ENCODE measurements around the gene LTV1. TPM values are rescaled to one million over a fixed set of nuclear protein-coding genes. Genes with fewer than 3 reads are reported as not detected.

Gene LTV1
- polyA plus RNA-seq, 1 experiment, result 10.2 TPM

DNA sequence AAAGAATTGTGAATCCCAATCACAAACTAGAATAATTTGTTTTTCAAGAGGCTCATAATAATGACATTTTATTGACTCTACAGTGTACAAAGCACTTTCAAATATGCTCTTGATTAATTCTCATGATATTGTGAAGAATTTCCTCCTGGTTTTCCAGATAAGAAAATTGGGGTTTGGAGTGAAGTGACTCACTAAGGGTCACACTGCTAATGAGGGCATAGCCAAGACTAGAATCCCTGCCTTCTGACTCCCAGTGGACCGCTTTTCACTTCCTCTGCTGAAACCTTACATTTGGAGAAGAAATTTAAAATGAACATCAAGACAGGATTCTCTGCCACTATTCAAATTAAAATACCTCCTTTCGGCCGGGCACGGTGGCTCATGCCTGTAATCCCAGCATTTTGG lies 38.3 kb upstream of the LTV1 start:
- CTCF ChIA-PET, result no interaction called here
- H3K36me3 ChIP-seq (ENCODE audit: control insufficient read depth, insufficient read depth, low read length), result peaks cover 1% of the 10 kb centered on the region; the same call in 1 of the 2 replicates
- POLR2A ChIA-PET, result no interaction called here
- no peak overlapping the region for H3K4me3 ChIP-seq (ENCODE audit: low read depth, low read length)
- no peak for DNase-seq (ENCODE audit: low read depth)
- TF ChIP-seq CTCF (IDR thresholded peaks at IDR 0.05; ENCODE audit: insufficient read depth, low read depth, low read length), result no peak
- H3K27me3 ChIP-seq (ENCODE audit: control insufficient read depth, insufficient read depth, low read length), result no peaks in the 10 kb centered on the region

DNA sequence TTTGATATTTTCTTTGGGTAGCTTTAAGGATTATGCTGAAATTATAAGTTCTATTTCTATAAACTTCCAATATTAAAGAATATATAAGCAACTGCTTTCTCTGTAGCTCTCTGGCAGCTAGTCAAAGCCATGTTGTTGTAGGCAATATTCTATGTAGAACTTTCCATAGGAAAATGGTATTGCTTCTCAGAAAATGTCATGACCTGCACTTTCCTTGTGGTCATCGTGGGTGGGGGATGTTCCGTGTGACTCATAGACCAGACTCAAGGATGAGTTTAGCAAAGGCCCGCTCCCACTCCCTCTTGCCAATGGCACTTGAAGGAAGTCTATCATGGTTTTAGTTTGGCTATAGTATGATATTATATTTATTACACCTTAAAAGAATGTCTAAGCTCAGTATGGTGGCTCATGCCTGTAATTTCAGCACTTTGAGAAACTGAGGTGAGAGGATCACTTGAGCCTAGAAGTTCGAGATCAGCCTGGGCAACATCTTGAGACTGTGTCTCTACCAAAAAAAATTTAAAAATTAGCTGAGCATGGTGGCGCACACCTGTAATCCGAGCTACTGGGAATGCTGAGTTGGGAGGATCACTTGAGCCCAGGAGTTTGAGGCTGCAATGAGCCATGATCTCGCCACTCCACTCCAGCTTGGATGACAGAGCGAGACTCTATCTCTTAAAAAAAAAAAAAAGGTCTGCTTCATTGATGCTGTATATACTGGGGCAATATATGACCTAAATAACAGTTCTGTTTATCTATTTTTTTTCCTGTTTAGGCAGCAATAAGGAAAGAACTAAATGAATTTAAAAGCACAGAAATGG lies 36.6 kb upstream of the LTV1 start:
- ChIA-PET POLR2A (no interaction called here), CTCF (interaction anchor here (1.5 kb wide), 1 partner anchor 14 kb away, joined by 3 read pairs; no protein-coding TSS in a partner anchor)
- peaks cover 1% of the 10 kb centered on the region; the same call in 1 of the 2 replicates for H3K36me3 ChIP-seq (ENCODE audit: control insufficient read depth, insufficient read depth, low read length)
- DNase-seq (ENCODE audit: low read depth), result no peak
- no peaks in the 10 kb centered on the region for H3K27me3 ChIP-seq (ENCODE audit: control insufficient read depth, insufficient read depth, low read length)
- TF ChIP-seq CTCF (IDR thresholded peaks at IDR 0.05; ENCODE audit: insufficient read depth, low read depth, low read length), result no peak
- H3K4me3 ChIP-seq (ENCODE audit: low read depth, low read length), result no peak overlapping the region

DNA sequence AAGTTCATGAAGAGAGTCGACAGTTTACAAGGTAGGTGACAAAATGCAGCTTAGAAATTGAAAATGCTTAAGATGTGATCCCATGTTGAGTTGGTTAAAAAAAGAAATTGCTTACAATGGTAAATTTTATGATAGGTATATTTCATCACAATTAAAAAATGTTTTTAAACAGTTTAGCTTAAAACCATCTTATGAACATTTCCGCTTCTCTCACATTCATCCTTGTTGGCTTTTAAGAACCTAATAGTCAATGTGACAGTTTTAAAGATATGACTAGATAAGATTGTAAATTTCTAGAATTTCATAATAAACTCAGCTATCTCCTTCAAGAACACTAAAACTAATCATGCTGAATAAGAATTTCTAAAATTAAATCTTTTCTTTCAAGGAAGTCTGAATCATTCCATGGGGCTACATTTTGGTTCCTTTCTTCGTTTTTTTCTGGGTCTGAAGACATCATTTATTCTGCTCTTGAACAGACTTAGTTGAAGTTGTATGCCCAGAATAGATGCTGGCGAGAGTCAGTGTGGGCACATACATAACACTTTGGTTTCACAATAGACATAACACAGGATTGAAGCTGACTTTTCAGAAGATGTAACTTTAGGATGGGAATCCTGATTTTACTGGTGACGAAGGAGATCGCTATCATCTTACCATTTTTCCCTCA lies 35.9 kb upstream of the LTV1 start:
- DNase-seq (ENCODE audit: low read depth), result no peak
- Histone ChIP-seq H3K27me3 (ENCODE audit: control insufficient read depth, insufficient read depth, low read length) (no peaks in the 10 kb centered on the region), H3K36me3 (ENCODE audit: control insufficient read depth, insufficient read depth, low read length) (peaks cover 1% of the 10 kb centered on the region; the same call in 1 of the 2 replicates), H3K4me3 (ENCODE audit: low read depth, low read length) (no peak overlapping the region)
- POLR2A ChIA-PET, result no interaction called here
- CTCF ChIA-PET, result interaction anchor here (1.5 kb wide), 1 partner anchor 15 kb away, joined by 3 read pairs; no protein-coding TSS in a partner anchor
- TF ChIP-seq CTCF (IDR thresholded peaks at IDR 0.05; ENCODE audit: insufficient read depth, low read depth, low read length), result no peak

DNA sequence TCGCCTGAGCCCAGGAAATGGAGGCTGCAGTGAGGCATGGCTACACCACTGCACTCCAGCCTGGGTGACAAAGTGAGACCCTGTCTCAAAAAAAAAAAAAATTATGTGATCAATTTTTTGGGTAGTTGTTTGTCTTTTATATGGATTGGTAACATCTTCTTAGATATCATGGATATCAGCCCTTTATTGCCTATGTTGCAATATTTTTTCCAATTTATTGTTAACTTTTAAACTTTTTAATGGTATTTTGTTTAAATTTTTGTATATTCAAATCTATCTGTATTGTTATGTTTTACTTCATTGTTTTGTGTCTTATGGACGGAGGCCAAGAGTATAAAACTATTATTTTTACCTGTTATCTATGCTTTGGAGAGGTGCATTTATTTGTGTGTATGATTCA lies 32.4 kb upstream of the LTV1 start:
- Histone ChIP-seq H3K36me3 (ENCODE audit: control insufficient read depth, insufficient read depth, low read length) (no peaks in the 10 kb centered on the region; the same call in 1 of the 2 replicates), H3K4me3 (ENCODE audit: low read depth, low read length) (no peak overlapping the region), H3K27me3 (ENCODE audit: control insufficient read depth, insufficient read depth, low read length) (no peaks in the 10 kb centered on the region)
- POLR2A ChIA-PET, result no interaction called here
- CTCF ChIA-PET, result no interaction called here
- TF ChIP-seq CTCF (IDR thresholded peaks at IDR 0.05; ENCODE audit: insufficient read depth, low read depth, low read length), result no peak
- no peak for DNase-seq (ENCODE audit: low read depth)

DNA sequence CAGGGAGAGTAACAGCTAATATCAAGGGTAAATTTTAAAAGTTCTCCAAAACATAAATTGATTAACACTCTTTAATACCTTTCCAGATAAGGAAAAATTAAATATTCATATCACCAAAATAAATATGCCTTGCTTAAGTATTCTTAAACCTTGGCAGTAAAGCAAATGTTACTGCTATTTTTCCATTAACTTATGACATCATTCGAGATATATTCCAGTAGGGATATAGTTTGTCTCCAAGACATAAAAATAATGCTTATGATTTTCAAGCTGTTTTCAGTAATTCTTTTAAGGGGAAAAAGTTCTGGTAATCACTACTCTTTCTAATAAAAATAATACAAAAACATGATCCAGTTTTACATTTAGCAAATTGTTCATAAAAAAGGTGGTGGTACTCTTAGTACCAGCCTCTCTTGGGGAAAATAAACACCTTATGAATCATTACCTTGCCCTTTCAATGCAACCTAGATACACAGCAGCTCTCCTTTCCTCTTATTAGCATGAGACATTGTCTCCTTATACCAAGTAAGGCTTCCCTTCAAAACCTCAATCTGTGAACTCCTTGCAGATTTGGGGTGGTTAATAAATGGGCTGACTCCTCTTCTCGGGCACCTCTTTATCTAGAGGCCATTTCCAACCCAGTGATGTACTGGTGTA lies 31.5 kb upstream of the LTV1 start:
- ChIA-PET POLR2A (interaction anchor here (0.6 kb wide), 1 partner anchor 239 kb away, joined by 3 read pairs; no protein-coding TSS in a partner anchor), CTCF (no interaction called here)
- Histone ChIP-seq H3K4me3 (ENCODE audit: low read depth, low read length) (no peak overlapping the region), H3K27me3 (ENCODE audit: control insufficient read depth, insufficient read depth, low read length) (no peaks in the 10 kb centered on the region), H3K36me3 (ENCODE audit: control insufficient read depth, insufficient read depth, low read length) (no peaks in the 10 kb centered on the region; the same call in 1 of the 2 replicates)
- DNase-seq (ENCODE audit: low read depth), result no peak
- no peak for TF ChIP-seq CTCF (IDR thresholded peaks at IDR 0.05; ENCODE audit: insufficient read depth, low read depth, low read length)

Data from BJ (cell line).